ENCODE data around the gene AGAP1. TPM values are rescaled to one million over a fixed set of nuclear protein-coding genes. Genes with fewer than 3 reads are reported as not detected.

Gene AGAP1
- total RNA-seq, 1 donor from 2014 or later = 44.0 TPM

DNA sequence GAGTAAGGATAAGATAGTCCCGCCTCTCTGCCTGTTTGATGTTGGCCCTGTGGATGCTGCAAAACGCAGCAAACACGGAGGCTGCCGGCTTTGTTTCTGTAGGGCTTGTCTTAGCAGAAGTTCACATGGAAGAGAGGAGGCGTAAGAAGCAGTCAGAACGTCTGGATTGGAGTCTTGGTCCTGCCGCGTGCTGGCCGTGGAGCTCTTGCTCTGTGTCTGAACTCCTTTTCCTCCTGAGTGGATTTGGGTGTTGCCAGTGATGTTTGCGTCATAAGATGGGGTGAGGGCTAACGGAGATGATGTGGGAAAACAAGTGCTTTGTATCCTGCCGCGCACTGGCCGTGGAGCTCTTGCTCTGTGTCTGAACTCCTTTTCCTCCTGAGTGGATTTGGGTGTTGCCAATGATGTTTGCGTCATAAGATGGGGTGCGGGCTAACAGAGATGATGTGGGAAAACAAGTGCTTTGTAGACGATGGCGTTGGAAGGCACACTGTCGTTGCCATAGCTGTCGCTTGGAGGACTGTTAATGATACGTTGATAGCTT is 240.9 kb downstream of the AGAP1 start:
- Mint-ChIP-seq H3K4me3 (no peak overlapping the region), H3K4me1 (no peaks in the 10 kb centered on the region), H3K27me3 (ENCODE audit: low read depth) (no peaks in the 10 kb centered on the region), H3K9me3 (no peaks in the 10 kb centered on the region), H3K36me3 (peaks cover 1% of the 10 kb centered on the region), H3K27ac (no peak overlapping the region)
- TF ChIP-seq CTCF (IDR thresholded peaks at IDR 0.05; ENCODE audit: unreplicated experiment) = no peak
- DNase-seq (ENCODE audit: low spot score in 2 of 2, unreplicated experiment in 2 of 2) = no peak

- H3K27ac Mint-ChIP-seq = no peak overlapping the region
- H3K4me1 Mint-ChIP-seq = no peaks in the 10 kb centered on the region
- H3K9me3 Mint-ChIP-seq = no peaks in the 10 kb centered on the region
- H3K36me3 Mint-ChIP-seq = peaks cover 4% of the 10 kb centered on the region
- TF ChIP-seq CTCF (IDR thresholded peaks at IDR 0.05; ENCODE audit: unreplicated experiment) = no peak
- no peak for DNase-seq (ENCODE audit: low spot score in 2 of 2, unreplicated experiment in 2 of 2)
- no peaks in the 10 kb centered on the region for H3K27me3 Mint-ChIP-seq (ENCODE audit: low read depth)
- H3K4me3 Mint-ChIP-seq = no peak overlapping the region
These were observed 243.6 kb downstream of the AGAP1 start for GRCh38 chr2:235737396-235737795.

DNA sequence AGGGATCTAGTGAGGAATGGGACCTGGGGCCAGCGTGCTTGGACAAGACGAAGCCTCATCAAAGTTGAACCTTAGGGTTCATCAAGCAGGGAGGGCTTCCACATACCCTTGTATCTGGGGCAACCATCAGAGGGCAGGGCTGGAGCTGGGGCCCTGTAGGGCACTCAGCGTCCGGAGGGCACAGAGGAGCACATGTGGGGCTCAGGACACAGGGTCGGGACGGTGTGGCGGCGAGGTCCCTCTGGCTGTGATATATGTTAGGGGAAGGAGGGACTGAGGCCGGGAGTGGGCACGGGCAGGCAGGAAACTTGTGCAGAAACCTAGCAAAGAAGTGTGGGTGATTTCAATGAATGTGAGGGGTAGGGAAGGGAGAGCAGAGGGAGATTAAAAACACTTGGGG is 244.0 kb downstream of the AGAP1 start:
- H3K4me3 Mint-ChIP-seq = no peak overlapping the region
- peaks cover 4% of the 10 kb centered on the region for H3K36me3 Mint-ChIP-seq
- H3K27me3 Mint-ChIP-seq (ENCODE audit: low read depth) = no peaks in the 10 kb centered on the region
- H3K4me1 Mint-ChIP-seq = no peaks in the 10 kb centered on the region
- no peaks in the 10 kb centered on the region for H3K9me3 Mint-ChIP-seq
- TF ChIP-seq CTCF (IDR thresholded peaks at IDR 0.05; ENCODE audit: unreplicated experiment) = no peak
- DNase-seq (ENCODE audit: low spot score in 2 of 2, unreplicated experiment in 2 of 2) = no peak
- no peak overlapping the region for H3K27ac Mint-ChIP-seq

DNA sequence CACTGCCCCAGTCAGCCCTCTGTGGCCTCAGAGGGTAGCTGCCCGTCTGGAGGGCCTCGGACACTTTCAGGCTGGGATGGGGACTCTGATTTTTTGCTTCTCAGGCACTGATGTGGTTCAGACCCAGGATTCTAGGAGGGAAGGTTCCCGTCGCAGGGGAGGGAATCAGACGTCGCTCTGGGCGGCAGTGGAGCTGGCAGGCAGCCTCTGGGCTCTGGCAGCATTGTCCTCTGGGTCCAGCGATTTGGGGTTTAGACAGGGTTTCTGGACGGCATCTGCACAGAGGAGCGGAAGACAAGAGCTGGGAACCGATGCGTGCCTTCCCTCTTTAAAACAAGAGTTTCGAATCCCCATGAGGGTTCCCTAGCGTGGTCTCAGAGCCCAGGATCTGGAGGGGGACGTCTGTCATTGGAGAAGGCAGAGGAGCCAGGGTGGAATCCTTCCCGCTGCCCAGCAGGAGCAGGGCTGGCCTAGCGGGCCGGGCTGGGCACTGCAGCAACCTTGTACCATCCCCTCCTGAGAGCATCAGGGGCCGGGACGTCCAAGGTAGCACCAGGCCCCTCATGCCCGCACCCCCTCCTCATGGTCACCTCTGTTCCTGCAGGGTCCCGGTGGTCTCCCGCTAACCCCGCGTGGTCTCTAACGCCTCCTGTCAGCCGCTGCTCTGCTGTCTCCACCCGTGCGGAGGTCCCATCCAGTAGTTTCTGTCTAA is 246.0 kb downstream of the AGAP1 start:
- Mint-ChIP-seq H3K9me3 (no peaks in the 10 kb centered on the region), H3K4me1 (no peaks in the 10 kb centered on the region)
- TF ChIP-seq CTCF (IDR thresholded peaks at IDR 0.05; ENCODE audit: unreplicated experiment) = no peak

DNA sequence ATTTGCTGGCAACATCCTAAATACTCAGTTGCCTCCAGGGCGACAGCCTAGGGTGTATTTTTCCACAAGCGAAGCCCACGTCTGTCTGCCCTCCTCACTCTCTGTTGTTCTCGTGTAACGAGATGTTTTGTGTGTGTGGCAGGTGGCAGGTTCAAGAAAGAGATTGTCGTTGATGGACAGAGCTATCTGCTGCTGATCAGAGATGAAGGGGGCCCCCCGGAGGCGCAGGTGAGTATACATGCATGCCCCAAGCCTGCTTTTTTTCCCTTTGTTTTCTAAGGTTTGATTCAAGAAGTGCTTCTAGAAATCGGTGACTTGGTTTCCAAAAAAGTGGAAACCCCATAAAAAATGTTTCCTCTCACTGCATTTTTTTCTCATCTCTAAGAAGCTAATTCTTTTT is 247.0 kb downstream of the AGAP1 start:
- no peaks in the 10 kb centered on the region for H3K27me3 Mint-ChIP-seq (ENCODE audit: low read depth)
- H3K36me3 Mint-ChIP-seq = peaks cover 17% of the 10 kb centered on the region
- no peak overlapping the region for H3K4me3 Mint-ChIP-seq
- H3K27ac Mint-ChIP-seq = no peak overlapping the region
- no peaks in the 10 kb centered on the region for H3K9me3 Mint-ChIP-seq
- no peaks in the 10 kb centered on the region for H3K4me1 Mint-ChIP-seq
- DNase-seq (ENCODE audit: low spot score in 2 of 2, unreplicated experiment in 2 of 2) = no peak
- peak; percentile 18 for TF ChIP-seq CTCF (IDR thresholded peaks at IDR 0.05; ENCODE audit: unreplicated experiment)

More for the DNA sequence above, 246.0 kb downstream of the AGAP1 start:
- Mint-ChIP-seq H3K4me3 (no peak overlapping the region), H3K27ac (no peak overlapping the region), H3K36me3 (peaks cover 13% of the 10 kb centered on the region), H3K27me3 (ENCODE audit: low read depth) (no peaks in the 10 kb centered on the region)
- no peak for DNase-seq (ENCODE audit: low spot score in 2 of 2, unreplicated experiment in 2 of 2)

All from mesothelial cell of epicardium (in vitro differentiated cells).